A549 (cell line): ENCODE measurements around the gene TNS1. TPM values are rescaled to one million over a fixed set of nuclear protein-coding genes. Genes with fewer than 3 reads are reported as not detected.

Experiments used
- ATAC-seq, 2 experiments: fragments of 200-7000 bp in 1 of 2; fragments of >200 bp in 1 of 2; cut with Nextera tagmentation in 1 of 2; cut with Tn5 transposase in 1 of 2; 3 replicates each; pipeline versions ENCODE4 v1.8.0 to v1.9.1; 2018 to 2020; ENCODE audit warnings: mild to moderate bottlenecking in 1 of 2, moderate library complexity in 1 of 2
- CTCF ChIA-PET: fragments of 300-600 bp; sonication (Branson Sonifier 250); formaldehyde crosslinking; extraction: SDS; loops from one replicate; lab custom pipeline; 2021; ENCODE audit warnings: antibody characterized with exemption, inconsistent platforms; lab: Yijun Ruan, JAX
- POLR2A ChIA-PET: fragments of 350-600 bp; formaldehyde crosslinking; extraction: SDS; loops from one replicate; lab custom pipeline; 2021; ENCODE audit warnings: antibody characterized with exemption, inconsistent platforms; lab: Yijun Ruan, JAX
- DNase-seq, 2 experiments: peaks; one replicate each; pipeline versions ENCODE4 v3.0.0 to v3.0.0-alpha.2; 2011 to 2016; ENCODE audit warnings: low read depth in 1 of 2, low spot score in 1 of 2
- FAIRE-seq: peaks from 2 replicates; lab custom pipeline; 2011; peaks lifted over from hg19 to GRCh38; lab: Jason Lieb, UNC
- H3K27ac ChIP-seq, 2 experiments: fragments of >200 bp; sonication (Bioruptor Twin); formaldehyde crosslinking; 3 replicates each; pipeline ENCODE4 v1.5.1; 2016 to 2017
- H3K4me1 ChIP-seq: fragments of >200 bp; sonication (Bioruptor Twin); formaldehyde crosslinking; 3 replicates; pipeline ENCODE4 v1.6.1; 2016
- H3K4me2 ChIP-seq: fragments of >200 bp; sonication (Bioruptor Twin); formaldehyde crosslinking; 3 replicates; pipeline ENCODE4 v1.6.1; 2016
- H3K4me3 ChIP-seq: fragments of >200 bp; sonication (Bioruptor Twin); formaldehyde crosslinking; 3 replicates; pipeline ENCODE4 v1.5.1; 2016
- H3K9me3 ChIP-seq: fragments of >200 bp; sonication (Bioruptor Twin); formaldehyde crosslinking; 3 replicates; pipeline ENCODE4 v1.6.1; 2016
- ATOH8 ChIP-seq: fragments of 250-450 bp; sonication (Bioruptor Pico); IDR thresholded peaks from 2 replicates; pipeline ENCODE4 v1.5.0; 2020; ENCODE audit warnings: low read depth, mild to moderate bottlenecking, moderate library complexity
- CEBPB ChIP-seq, 2 experiments: fragments of >200 bp in 1 of 2; sonication (Bioruptor Twin) in 1 of 2; formaldehyde crosslinking in 1 of 2; IDR thresholded peaks; 2 replicates each; pipeline ENCODE4 v1.6.1; 2012 to 2016
- CHD2 ChIP-seq: fragments of 150-350 bp; IDR thresholded peaks from 2 replicates; pipeline ENCODE4 v1.6.1; 2014; ENCODE audit warnings: low read length; ENCODE audit not compliant: partially characterized antibody
- CTCF ChIP-seq: fragments of >200 bp; sonication (Bioruptor Twin); formaldehyde crosslinking; IDR thresholded peaks from 3 replicates; pipeline ENCODE4 v1.5.1; 2016
- EHF ChIP-seq: fragments of 250-450 bp; sonication (Bioruptor Pico); IDR thresholded peaks from 2 replicates; pipeline ENCODE4 v1.5.0; 2020; ENCODE audit warnings: mild to moderate bottlenecking
- EHMT2 ChIP-seq: fragments of 200-600 bp; sonication (generic); IDR thresholded peaks from 2 replicates; pipeline ENCODE4 v1.6.1; 2016; ENCODE audit warnings: antibody characterized with exemption, low read depth, mild to moderate bottlenecking, moderate library complexity
- FOSL2 ChIP-seq, 2 experiments: fragments of 450-650 bp in 1 of 2; fragments of >200 bp in 1 of 2; sonication (Bioruptor Twin) in 1 of 2; formaldehyde crosslinking; IDR thresholded peaks; 2 replicates each; pipeline versions ENCODE4 v1.5.0 to v1.6.1; 2016 to 2020; ENCODE audit warnings: mild to moderate bottlenecking in 1 of 2, moderate library complexity in 1 of 2
- FOXS1 ChIP-seq: fragments of 250-450 bp; sonication (Bioruptor Pico); IDR thresholded peaks from 2 replicates; pipeline ENCODE4 v1.5.0; 2020; ENCODE audit warnings: mild to moderate bottlenecking, moderate library complexity
- GATA3 ChIP-seq: IDR thresholded peaks from 2 replicates; pipeline ENCODE4 v1.6.1; 2012; ENCODE audit warnings: borderline replicate concordance
- HDAC2 ChIP-seq: fragments of 200-600 bp; sonication (generic); IDR thresholded peaks from 2 replicates; pipeline ENCODE4 v1.6.1; 2016
- HES2 ChIP-seq: fragments of >200 bp; sonication (Bioruptor Twin); formaldehyde crosslinking; IDR thresholded peaks from 2 replicates; pipeline ENCODE4 v1.6.1; 2016
- HOXB5 ChIP-seq: fragments of 250-450 bp; sonication (Bioruptor Pico); IDR thresholded peaks from 2 replicates; pipeline ENCODE4 v1.5.0; 2020; ENCODE audit warnings: mild to moderate bottlenecking, moderate library complexity
- JUN ChIP-seq, 2 experiments: fragments of >200 bp; sonication (Bioruptor Twin); formaldehyde crosslinking; IDR thresholded peaks; 2 replicates in 1 of 2; 3 replicates in 1 of 2; pipeline ENCODE4 v1.6.1; 2016 to 2017
- KDM1A ChIP-seq: fragments of 200-600 bp; sonication (generic); IDR thresholded peaks from 2 replicates; pipeline ENCODE4 v1.6.1; 2016; ENCODE audit warnings: low read depth, mild to moderate bottlenecking
- KDM5A ChIP-seq: fragments of 200-600 bp; sonication (generic); IDR thresholded peaks from 2 replicates; pipeline ENCODE4 v1.6.1; 2016; ENCODE audit warnings: antibody characterized with exemption, mild to moderate bottlenecking
- MYC ChIP-seq: IDR thresholded peaks from 2 replicates; pipeline ENCODE4 v1.6.1; 2012; ENCODE audit warnings: mild to moderate bottlenecking, inconsistent platforms, low read length, improper control_type of control experiment, borderline replicate concordance
- NR3C1 ChIP-seq: fragments of >200 bp; sonication (Bioruptor Twin); formaldehyde crosslinking; IDR thresholded peaks from 3 replicates; pipeline ENCODE4 v1.6.1; 2017
- PBX3 ChIP-seq: IDR thresholded peaks from 2 replicates; pipeline ENCODE4 v1.6.1; 2012
- POLR2A ChIP-seq: IDR thresholded peaks from 2 replicates; pipeline ENCODE4 v1.6.1; 2012; ENCODE audit warnings: mild to moderate bottlenecking, low read length
- POLR2AphosphoS2 ChIP-seq: conservative IDR thresholded peaks from 2 replicates; pipeline ENCODE4 v1.6.1; 2012; ENCODE audit warnings: low read length, improper control_type of control experiment, inconsistent platforms
- RAD21 ChIP-seq, 2 experiments: fragments of >200 bp in 1 of 2; sonication (Bioruptor Twin) in 1 of 2; formaldehyde crosslinking in 1 of 2; IDR thresholded peaks in 1 of 2; conservative IDR thresholded peaks in 1 of 2; 2 replicates in 1 of 2; 3 replicates in 1 of 2; pipeline ENCODE4 v1.6.1; 2012 to 2018; ENCODE audit warnings: inconsistent platforms in 1 of 2
- RCOR1 ChIP-seq: fragments of 150-350 bp; IDR thresholded peaks from 2 replicates; pipeline ENCODE4 v1.6.1; 2014; ENCODE audit warnings: antibody characterized with exemption, low read length, low read depth
- RFX5 ChIP-seq: fragments of 450-650 bp; IDR thresholded peaks from 2 replicates; pipeline ENCODE4 v1.7.1; 2014; ENCODE audit warnings: antibody characterized with exemption, mild to moderate bottlenecking, moderate library complexity
- RNF2 ChIP-seq: fragments of 200-600 bp; sonication (generic); IDR thresholded peaks from 2 replicates; pipeline ENCODE4 v1.6.1; 2016; ENCODE audit warnings: low read depth, mild to moderate bottlenecking, antibody characterized with exemption, moderate library complexity, borderline replicate concordance
- SMC3 ChIP-seq: fragments of >200 bp; sonication (Bioruptor Twin); formaldehyde crosslinking; IDR thresholded peaks from 3 replicates; pipeline ENCODE4 v1.6.1; 2018; ENCODE audit warnings: inconsistent platforms
- ZNF302 ChIP-seq: fragments of 250-450 bp; sonication (Bioruptor Pico); IDR thresholded peaks from 2 replicates; pipeline ENCODE4 v1.9.0; 2021; ENCODE audit warnings: inconsistent platforms, mild to moderate bottlenecking, moderate library complexity
- WGBS: methylation state at CpG from one replicate; pipeline ENCODE4 v1.1.6; 2017; ENCODE audit errors: missing lambda C conversion rate; 5-methylcytosine and 5-hydroxymethylcytosine counted together
- polyA plus RNA-seq, 4 experiments: library from polyadenylated mRNA; depleted of rRNA in 3 of 4; stranded (reverse); fragments of >200 nt; fragmentation: RNase III in 1 of 4; extraction: RNeasy Plus Mini Kit Qiagen cat#74134 plus additional on column Dnase treatment in 1 of 4; gene quantifications; 2 replicates in 3 of 4; 3 replicates in 1 of 4; pipeline ENCODE4 v1.2.3, GENCODE V29; 2011 to 2017

The TNS1 gene
- polyA plus RNA-seq, 2 of the 4 experiments (the other 2 are of a cell fraction) = 4.9 to 10.6 TPM

- DNase-seq (no peak), ATAC-seq (no peak), FAIRE-seq (no peak)
- no peak overlapping the region for H3K4me3 ChIP-seq
- 55% methylated on average over 3 of the region's 3 CpGs for WGBS
- peaks cover 46% of the 10 kb centered on the region for H3K4me1 ChIP-seq
- POLR2A ChIA-PET = no interaction called here
- TF ChIP-seq POLR2A (no peak), MYC (no peak), HOXB5 (CRISPR knock-in tag) (no peak), FOXS1 (no peak), PBX3 (no peak), EHF (CRISPR knock-in tag) (no peak)
- CTCF ChIA-PET = interaction anchor here (0.6 to 14.1 kb wide), 3 partner anchors 103 to 1304 kb away, joined by 3 to 282 read pairs (median 61); no protein-coding TSS in a partner anchor
- H3K4me2 ChIP-seq = no peak overlapping the region
- no peak overlapping the region for H3K27ac ChIP-seq
- H3K9me3 ChIP-seq = no peaks in the 10 kb centered on the region
Measured at GRCh38 chr2:217990389-217990788, 12.4 kb downstream of the TNS1 start.

- TF ChIP-seq EHMT2 (no peak), RNF2 (no peak), RCOR1 (no peak), HOXB5 (CRISPR knock-in tag) (no peak), ZNF302 (CRISPR knock-in tag) (no peak), JUN (IDR thresholded peaks at IDR 0.05) (no peak), MYC (no peak), CEBPB (IDR thresholded peaks at IDR 0.05) (no peak), HES2 (no peak)
- Histone ChIP-seq H3K27ac (peak overlapping the region in 1 of 2 experiments; percentile 2; a peak in 1 of 6 replicates), H3K4me2 (no peak overlapping the region; the same call in 2 of the 3 replicates), H3K4me1 (peaks cover 36% of the 10 kb centered on the region), H3K9me3 (no peaks in the 10 kb centered on the region), H3K4me3 (no peak overlapping the region)
- 55% methylated on average over 9 of the region's 9 CpGs for WGBS
- CTCF ChIA-PET = interaction anchor here (0.6 to 14.1 kb wide), 39 partner anchors 9 to 226 kb away, joined by 3 to 282 read pairs (median 4); no protein-coding TSS in a partner anchor
- ATAC-seq (no peak), DNase-seq (no peak), FAIRE-seq (no peak)
- POLR2A ChIA-PET = no interaction called here
Measured at GRCh38 chr2:217989221-217989948, 13.4 kb downstream of the TNS1 start.

GRCh38 chr2:217988840-217989204, 14.0 kb downstream of the TNS1 start:
- no peak overlapping the region for H3K4me3 ChIP-seq
- DNase-seq (no peak), ATAC-seq (peak in 1 of 2 experiments; percentile 32; a peak in 3 of 6 replicates), FAIRE-seq (no peak)
- H3K9me3 ChIP-seq = no peaks in the 10 kb centered on the region
- 39% methylated on average over 4 of the region's 4 CpGs for WGBS
- H3K4me1 ChIP-seq = peaks cover 30% of the 10 kb centered on the region
- peak overlapping the region; percentile 8; the same call in 2 of the 3 replicates for H3K4me2 ChIP-seq
- CTCF ChIA-PET = interaction anchor here (0.6 to 14.1 kb wide), 38 partner anchors 9 to 227 kb away, joined by 3 to 282 read pairs (median 4); no protein-coding TSS in a partner anchor
- POLR2A ChIA-PET = no interaction called here
- TF ChIP-seq ATOH8 (CRISPR knock-in tag) (no peak), NR3C1 (no peak), KDM5A (no peak), RAD21 (conservative IDR thresholded peaks at IDR 0.05 in 1 of 2, IDR thresholded peaks at IDR 0.05 in 1 of 2) (0 out of 5 replicates have a peak, but pooled peaks of 1 of the 2 experiments have one; percentile 22), FOSL2 (IDR thresholded peaks at IDR 0.05) (no peak), FOSL2 (CRISPR knock-in tag; IDR thresholded peaks at IDR 0.05) (no peak), CHD2 (no peak), RFX5 (no peak), CTCF (peak; percentile 2; the same call in 2 of the 3 replicates), GATA3 (no peak), KDM1A (no peak), POLR2AphosphoS2 (no peak), HDAC2 (no peak), SMC3 (no peak; the same call in 1 of the 3 replicates)
- peak overlapping the region; percentile 2 to 64; a peak in 3 of 6 replicates for H3K27ac ChIP-seq
